Amniotic epithelial cell (primary cell): ENCODE measurements around the gene SAP30BP.

Source experiments
- DNase-seq: peaks from one replicate; pipeline ENCODE4 v3.0.0-alpha.2; 2010; ENCODE audit warnings: low read depth

The SAP30BP gene

GRCh38 chr17:75719732-75720131 is 52.6 kb downstream of the SAP30BP start:
- no peak for DNase-seq

GRCh38 chr17:75720656-75721462 is 53.7 kb downstream of the SAP30BP start, which contains the start of gene ITGB4:
Gene ITGB4, plus strand, starts transcription at chr17:75721459. Its CDS starts 3,245 bp downstream, at chr17:75724704.
- no peak for DNase-seq

- no peak for DNase-seq
Observed at GRCh38 chr17:75721463-75722011, 54.4 kb downstream of the SAP30BP start.

- DNase-seq, result no peak
Observed at GRCh38 chr17:75722076-75722475, 54.9 kb downstream of the SAP30BP start.

DNA sequence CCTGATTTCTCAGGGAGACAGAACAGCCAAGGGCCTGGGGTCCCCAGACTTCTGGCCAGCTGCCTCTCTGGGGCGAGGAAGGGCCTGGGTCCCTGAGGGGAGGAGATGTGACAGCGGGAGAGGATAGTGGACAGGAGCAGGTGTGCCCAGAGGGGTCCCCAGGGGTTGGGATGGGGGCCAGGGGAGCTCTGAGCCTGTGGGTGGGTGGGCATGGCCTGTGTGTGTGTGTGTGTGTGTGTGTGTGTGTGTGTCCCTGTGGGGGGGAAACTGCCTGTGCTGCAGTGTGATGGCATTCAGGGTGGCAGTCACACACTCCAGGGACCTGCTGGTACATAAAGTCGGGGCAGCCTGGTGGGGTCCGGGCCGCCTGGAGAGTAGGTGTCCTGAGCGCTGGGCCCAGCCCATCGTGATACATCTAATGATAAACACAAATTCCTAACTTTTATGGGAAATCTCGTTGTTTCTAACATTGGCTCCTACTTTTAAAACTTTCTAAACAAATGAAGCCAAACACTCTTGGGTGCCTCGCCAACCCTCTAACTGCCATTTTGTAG is 55.5 kb downstream of the SAP30BP start:
- DNase-seq, result no peak

GRCh38 chr17:75723171-75723930 is 56.2 kb downstream of the SAP30BP start:
- DNase-seq, result no peak

GRCh38 chr17:75724016-75725003 is 57.2 kb downstream of the SAP30BP start:
- no peak for DNase-seq

GRCh38 chr17:75725504-75725903 is 58.4 kb downstream of the SAP30BP start:
- no peak for DNase-seq

GRCh38 chr17:75727391-75727790 is 60.3 kb downstream of the SAP30BP start:
- no peak for DNase-seq

GRCh38 chr17:75729351-75729750 is 62.2 kb downstream of the SAP30BP start:
- no peak for DNase-seq

- no peak for DNase-seq
Observed at GRCh38 chr17:75730065-75730464, 62.9 kb downstream of the SAP30BP start.

DNA sequence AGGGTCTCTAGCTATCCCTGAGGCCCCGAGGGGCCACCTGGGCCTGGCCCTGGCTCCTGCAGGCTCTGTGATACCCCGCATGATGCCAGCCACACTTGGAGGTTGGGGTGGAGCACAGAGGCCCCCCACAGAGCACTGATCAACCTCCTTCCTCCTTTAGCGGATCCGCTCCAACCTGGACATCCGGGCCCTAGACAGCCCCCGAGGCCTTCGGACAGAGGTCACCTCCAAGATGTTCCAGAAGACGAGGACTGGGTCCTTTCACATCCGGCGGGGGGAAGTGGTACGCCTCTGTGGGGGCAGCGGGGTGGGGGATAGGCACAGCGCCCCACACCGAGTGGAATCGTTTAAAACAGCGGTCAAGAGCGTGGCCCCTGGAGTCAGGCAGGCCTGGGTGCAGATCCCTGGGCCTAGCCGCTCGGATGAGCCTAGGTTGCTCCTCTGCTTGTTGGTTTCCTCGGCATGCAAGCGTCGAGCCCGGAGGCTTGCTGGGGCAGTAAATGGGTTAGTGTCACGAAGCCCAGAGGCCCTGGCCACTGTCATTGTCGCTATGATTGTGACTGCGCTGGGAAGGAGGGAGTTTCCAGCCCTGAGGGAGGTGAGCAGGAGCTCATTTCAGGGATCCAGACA is 64.1 kb downstream of the SAP30BP start:
- no peak for DNase-seq

DNA sequence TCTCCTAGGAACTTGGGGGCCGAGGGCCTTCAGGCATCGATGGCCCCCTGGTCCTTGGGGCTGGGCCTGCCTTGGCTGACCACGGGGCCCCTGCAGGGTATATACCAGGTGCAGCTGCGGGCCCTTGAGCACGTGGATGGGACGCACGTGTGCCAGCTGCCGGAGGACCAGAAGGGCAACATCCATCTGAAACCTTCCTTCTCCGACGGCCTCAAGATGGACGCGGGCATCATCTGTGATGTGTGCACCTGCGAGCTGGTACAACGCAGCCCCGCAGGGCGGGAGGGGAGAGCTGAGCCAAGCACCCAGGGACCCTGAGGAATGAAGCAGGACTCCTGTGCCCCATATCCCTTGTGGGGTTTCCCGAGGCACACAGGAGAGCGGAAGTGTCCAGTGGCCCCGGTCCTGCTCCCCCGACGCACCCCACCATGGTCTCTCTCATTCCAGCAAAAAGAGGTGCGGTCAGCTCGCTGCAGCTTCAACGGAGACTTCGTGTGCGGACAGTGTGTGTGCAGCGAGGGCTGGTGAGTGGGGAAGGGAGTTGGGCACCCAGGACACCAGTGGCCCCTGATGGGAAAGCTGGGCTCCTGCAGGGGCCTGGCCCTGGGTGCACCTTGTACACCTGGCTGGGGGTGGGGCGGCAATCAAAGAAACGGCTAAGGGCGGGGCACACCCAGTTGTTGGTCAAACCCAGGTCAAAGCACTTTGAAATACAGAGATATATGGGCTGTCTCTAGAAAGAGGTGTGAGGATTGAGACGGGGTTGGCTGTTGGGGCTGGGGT is 64.8 kb downstream of the SAP30BP start:
- no peak for DNase-seq

DNA sequence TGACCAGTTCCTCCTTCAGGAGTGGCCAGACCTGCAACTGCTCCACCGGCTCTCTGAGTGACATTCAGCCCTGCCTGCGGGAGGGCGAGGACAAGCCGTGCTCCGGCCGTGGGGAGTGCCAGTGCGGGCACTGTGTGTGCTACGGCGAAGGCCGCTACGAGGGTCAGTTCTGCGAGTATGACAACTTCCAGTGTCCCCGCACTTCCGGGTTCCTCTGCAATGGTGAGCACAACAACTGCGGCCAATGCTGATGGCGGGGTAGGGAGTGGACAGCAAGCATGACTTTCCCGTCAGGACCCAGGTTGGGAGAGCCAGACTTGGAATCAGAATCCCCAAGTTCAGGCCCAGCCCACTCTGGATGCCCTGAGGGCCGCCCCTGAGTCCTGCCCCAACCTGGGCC is 66.3 kb downstream of the SAP30BP start:
- DNase-seq, result no peak

GRCh38 chr17:75734674-75735294 is 67.6 kb downstream of the SAP30BP start:
- DNase-seq, result no peak

- DNase-seq, result no peak
Observed at GRCh38 chr17:75736173-75736835, 69.2 kb downstream of the SAP30BP start.

- DNase-seq, result no peak
Observed at GRCh38 chr17:75737133-75737962, 70.2 kb downstream of the SAP30BP start.

DNA sequence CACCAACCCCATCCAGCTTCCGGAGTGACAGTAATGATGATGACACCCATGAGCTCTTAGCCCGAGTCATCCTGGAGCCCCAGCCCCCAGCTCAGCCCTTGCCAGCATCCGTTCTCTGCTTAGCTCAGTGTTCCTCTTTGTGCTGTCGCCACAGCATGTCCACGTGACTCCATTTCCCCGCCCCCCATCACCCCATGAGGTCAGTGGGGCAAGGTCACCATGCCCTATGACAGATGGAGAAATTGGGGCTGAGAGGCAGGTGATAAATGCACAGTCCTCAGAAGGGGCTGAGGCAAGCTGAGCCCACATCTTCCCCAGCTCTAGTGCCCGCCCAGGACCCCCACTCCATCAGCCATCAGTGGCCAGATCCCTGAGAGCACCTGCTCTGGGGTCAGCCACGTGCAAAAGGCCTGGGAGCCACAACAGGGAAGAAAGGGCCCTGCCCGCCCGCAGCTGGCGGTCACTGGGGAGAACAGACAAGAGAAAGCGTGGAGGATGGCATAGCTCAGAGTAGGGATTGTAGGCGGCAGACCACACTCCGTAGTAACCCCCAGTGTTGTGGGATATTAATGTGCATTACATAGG is 71.2 kb downstream of the SAP30BP start:
- DNase-seq, result no peak
